ENCODE data around the gene KIRREL1.

DNA sequence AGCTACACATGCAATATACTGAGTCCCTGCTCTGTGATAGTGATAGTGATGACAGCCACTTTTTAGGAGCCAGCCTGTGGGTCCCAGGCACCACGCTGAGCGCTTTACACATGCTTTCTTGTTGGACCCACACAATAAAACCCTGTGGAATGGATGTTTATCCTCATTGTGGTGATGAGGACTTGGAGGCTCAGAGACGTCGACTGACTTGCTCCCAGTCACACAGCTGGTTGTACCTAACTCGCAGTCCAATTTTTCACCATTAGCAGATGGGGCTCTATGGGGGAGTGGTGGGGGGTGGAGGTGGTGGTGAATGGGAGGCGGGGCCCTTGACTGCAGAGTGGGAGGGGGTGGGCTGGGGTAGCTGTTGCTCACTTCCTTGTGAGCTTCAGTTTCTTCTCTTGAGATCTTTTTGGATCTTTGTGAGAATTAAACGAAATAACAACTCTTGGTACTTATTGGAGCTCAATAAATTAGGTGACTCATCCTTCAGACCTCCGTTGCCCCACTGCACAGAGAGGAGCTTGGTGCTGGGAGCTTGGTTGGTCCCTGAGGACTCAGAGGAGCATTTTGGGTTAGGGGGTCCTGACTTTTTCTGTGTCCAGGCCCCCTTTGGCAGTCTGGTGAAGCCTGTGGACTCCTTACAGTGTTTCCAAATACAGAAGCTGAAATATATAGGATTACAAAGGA, 125.4 kb downstream of the KIRREL1 start:
- TF ChIP-seq, protein P1, sequence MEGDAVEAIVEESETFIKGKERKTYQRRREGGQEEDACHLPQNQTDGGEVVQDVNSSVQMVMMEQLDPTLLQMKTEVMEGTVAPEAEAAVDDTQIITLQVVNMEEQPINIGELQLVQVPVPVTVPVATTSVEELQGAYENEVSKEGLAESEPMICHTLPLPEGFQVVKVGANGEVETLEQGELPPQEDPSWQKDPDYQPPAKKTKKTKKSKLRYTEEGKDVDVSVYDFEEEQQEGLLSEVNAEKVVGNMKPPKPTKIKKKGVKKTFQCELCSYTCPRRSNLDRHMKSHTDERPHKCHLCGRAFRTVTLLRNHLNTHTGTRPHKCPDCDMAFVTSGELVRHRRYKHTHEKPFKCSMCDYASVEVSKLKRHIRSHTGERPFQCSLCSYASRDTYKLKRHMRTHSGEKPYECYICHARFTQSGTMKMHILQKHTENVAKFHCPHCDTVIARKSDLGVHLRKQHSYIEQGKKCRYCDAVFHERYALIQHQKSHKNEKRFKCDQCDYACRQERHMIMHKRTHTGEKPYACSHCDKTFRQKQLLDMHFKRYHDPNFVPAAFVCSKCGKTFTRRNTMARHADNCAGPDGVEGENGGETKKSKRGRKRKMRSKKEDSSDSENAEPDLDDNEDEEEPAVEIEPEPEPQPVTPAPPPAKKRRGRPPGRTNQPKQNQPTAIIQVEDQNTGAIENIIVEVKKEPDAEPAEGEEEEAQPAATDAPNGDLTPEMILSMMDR (IDR thresholded peaks at IDR 0.05), result no peak
- TF ChIP-seq SIN3A (IDR thresholded peaks at IDR 0.05; ENCODE audit: borderline replicate concordance, insufficient read depth, low read depth, low read length), result no peak
- TF ChIP-seq POLR2AphosphoS5 (IDR thresholded peaks at IDR 0.05; ENCODE audit: low read depth, low read length), result no peak

All from Panc1 (cell line).